Thoracic aorta (tissue), 2 donors: ENCODE data around the gene EMSY. TPM values are rescaled to one million over a fixed set of nuclear protein-coding genes. Genes with fewer than 3 reads are reported as not detected.
A peak's percentile ranks its signal among the peaks of the same experiment; 100 is the strongest.

Experiments used
- ATAC-seq: fragments of 150-250 bp; one replicate; pipeline ENCODE4 v1.8.0; 2017; ENCODE audit warnings: low read depth; ENCODE audit not compliant: insufficient number of reproducible peaks, low FRiP score
- DNase-seq: peaks from one replicate; pipeline ENCODE4 v3.0.0-alpha.2; 2020; ENCODE audit warnings: low spot score
- H3K27ac ChIP-seq, 2 donors: fragments of 200-600 bp; sonication (generic); 1 replicate in 1 of 2; 2 replicates in 1 of 2; pipeline ENCODE4 v1.5.1; 2016; ENCODE audit warnings: mild to moderate bottlenecking in 2 of 2, moderate library complexity in 2 of 2
- H3K27me3 ChIP-seq: fragments of 200-600 bp; sonication (generic); replicated peaks from 2 replicates; pipeline ENCODE4 v1.6.0; 2016; ENCODE audit warnings: mild to moderate bottlenecking; ENCODE audit not compliant: insufficient read depth
- H3K36me3 ChIP-seq: fragments of 200-600 bp; sonication (generic); one replicate; pipeline ENCODE4 v1.5.1; 2016
- H3K4me1 ChIP-seq, 2 donors: fragments of 200-600 bp; sonication (generic); 1 replicate in 1 of 2; 2 replicates in 1 of 2; pipeline versions ENCODE4 v1.5.1 to v1.6.0; 2016; ENCODE audit warnings: low read depth in 2 of 2, mild to moderate bottlenecking in 1 of 2; ENCODE audit not compliant: control insufficient read depth in 1 of 2
- H3K4me3 ChIP-seq: fragments of 200-600 bp; sonication (generic); 2 replicates; pipeline ENCODE4 v1.5.1; 2016; ENCODE audit warnings: mild to moderate bottlenecking
- H3K9me3 ChIP-seq: fragments of 200-600 bp; sonication (generic); 2 replicates; pipeline ENCODE4 v1.5.1; 2016
- CTCF ChIP-seq: fragments of 200-600 bp; sonication (generic); IDR thresholded peaks from one replicate; pipeline ENCODE4 v1.5.1; 2019; ENCODE audit warnings: antibody characterized with exemption
- total RNA-seq, 2 donors: library from RNA; depleted of rRNA; stranded (reverse); fragments of >200 nt; gene quantifications; one replicate each; pipeline versions ENCODE4 v1.1.0 to v1.2.3, GENCODE V29; 2016

EMSY gene
- total RNA-seq, 2 donors from 2014 or later: 53.5 to 73.2 TPM

- no peaks in the 10 kb centered on the region for H3K27me3 ChIP-seq
- H3K27ac ChIP-seq: no peak overlapping the region
- no peaks in the 10 kb centered on the region for H3K9me3 ChIP-seq
- peaks cover 27% of the 10 kb centered on the region for H3K36me3 ChIP-seq
- no peak for TF ChIP-seq CTCF
- ATAC-seq (no peak), DNase-seq (no peak)
- no peak overlapping the region for H3K4me3 ChIP-seq
- H3K4me1 ChIP-seq: peaks cover 0 to 3% of the 10 kb centered on the region in 2 donors
These were observed 11.1 kb downstream of the EMSY start for GRCh38 chr11:76455931-76456330.

- DNase-seq (no peak), ATAC-seq (no peak)
- no peak overlapping the region for H3K4me3 ChIP-seq
- H3K4me1 ChIP-seq: peaks cover 0 to 3% of the 10 kb centered on the region in 2 donors
- no peaks in the 10 kb centered on the region for H3K27me3 ChIP-seq
- no peak overlapping the region for H3K27ac ChIP-seq
- no peaks in the 10 kb centered on the region for H3K9me3 ChIP-seq
- H3K36me3 ChIP-seq: peaks cover 27% of the 10 kb centered on the region
- no peak for TF ChIP-seq CTCF
These were observed 11.8 kb downstream of the EMSY start for GRCh38 chr11:76456571-76456970.

- no peak overlapping the region for H3K27ac ChIP-seq
- H3K9me3 ChIP-seq: no peaks in the 10 kb centered on the region
- peaks cover 16% of the 10 kb centered on the region for H3K36me3 ChIP-seq
- no peak for ATAC-seq
- no peaks in the 10 kb centered on the region for H3K27me3 ChIP-seq
- no peak for DNase-seq
- no peak overlapping the region for H3K4me3 ChIP-seq
- peaks cover 0 to 3% of the 10 kb centered on the region in 2 donors for H3K4me1 ChIP-seq
- peak; percentile 41 for TF ChIP-seq CTCF
These were observed 14.5 kb downstream of the EMSY start for GRCh38 chr11:76459299-76459698.

- Histone ChIP-seq H3K4me1 (peaks cover 0 to 2% of the 10 kb centered on the region in 2 donors), H3K36me3 (peaks cover 15% of the 10 kb centered on the region), H3K4me3 (no peak overlapping the region), H3K9me3 (no peaks in the 10 kb centered on the region), H3K27ac (no peak overlapping the region), H3K27me3 (no peaks in the 10 kb centered on the region)
- no peak for TF ChIP-seq CTCF
- no peak for DNase-seq
- no peak for ATAC-seq
These were observed 15.0 kb downstream of the EMSY start for GRCh38 chr11:76459846-76460245.

GRCh38 chr11:76462317-76462716 is 17.5 kb downstream of the EMSY start:
- no peaks in the 10 kb centered on the region for H3K4me1 ChIP-seq
- no peak overlapping the region for H3K4me3 ChIP-seq
- no peaks in the 10 kb centered on the region for H3K27me3 ChIP-seq
- peaks cover 19% of the 10 kb centered on the region for H3K36me3 ChIP-seq
- no peaks in the 10 kb centered on the region for H3K9me3 ChIP-seq
- no peak for DNase-seq
- no peak for ATAC-seq
- no peak for TF ChIP-seq CTCF
- H3K27ac ChIP-seq: no peak overlapping the region
